OCI-LY1 (cell line): ENCODE results near the gene HOMER2.

Experiments used
- H2AFZ ChIP-seq: fragments of 200-600 bp; sonication (generic), shearing (Covaris generic); 2 replicates; pipeline ENCODE4 v1.6.0; 2014; ENCODE audit warnings: antibody characterized with exemption, mild to moderate bottlenecking, low read length
- H3F3A ChIP-seq: fragments of 200-600 bp; sonication (generic), shearing (Covaris generic); 2 replicates; pipeline ENCODE4 v1.6.0; 2014; ENCODE audit warnings: mild to moderate bottlenecking, antibody characterized with exemption, low read length, moderate library complexity; ENCODE audit not compliant: insufficient read depth
- H3K27ac ChIP-seq: fragments of 200-600 bp; sonication (generic); 2 replicates; pipeline ENCODE4 v1.5.1; 2014; ENCODE audit warnings: low read length, mixed run types, mild to moderate bottlenecking, low read depth; ENCODE audit not compliant: poor library complexity, severe bottlenecking
- H3K27me3 ChIP-seq: fragments of 200-600 bp; sonication (generic); 2 replicates; pipeline ENCODE4 v1.6.0; 2014; ENCODE audit warnings: antibody characterized with exemption, mild to moderate bottlenecking, low read length, moderate library complexity; ENCODE audit not compliant: insufficient read depth
- H3K36me3 ChIP-seq: fragments of 200-600 bp; sonication (generic); 2 replicates; pipeline ENCODE4 v1.6.1; 2014; ENCODE audit warnings: mild to moderate bottlenecking, antibody characterized with exemption, low read length, moderate library complexity, mixed read lengths; ENCODE audit not compliant: insufficient read depth
- H3K4me1 ChIP-seq: fragments of 200-600 bp; sonication (generic); 2 replicates; pipeline ENCODE4 v1.5.1; 2014; ENCODE audit warnings: mild to moderate bottlenecking, low read length, moderate library complexity; ENCODE audit not compliant: insufficient read depth, severe bottlenecking
- H3K4me2 ChIP-seq: fragments of 200-600 bp; sonication (generic), shearing (Covaris generic); 2 replicates; pipeline ENCODE4 v1.6.1; 2014; ENCODE audit warnings: low read length
- H3K4me3 ChIP-seq: fragments of 200-600 bp; sonication (generic); 2 replicates; pipeline ENCODE4 v1.5.1; 2014; ENCODE audit warnings: low read length, low read depth, mild to moderate bottlenecking, mixed read lengths; ENCODE audit not compliant: poor library complexity, severe bottlenecking
- H3K79me2 ChIP-seq: fragments of 200-600 bp; shearing (Covaris generic); 2 replicates; pipeline ENCODE4 v1.6.1; 2016; ENCODE audit warnings: mixed run types, low read length, mixed read lengths; ENCODE audit not compliant: insufficient read depth
- H3K9ac ChIP-seq: fragments of 200-600 bp; sonication (generic), shearing (Covaris generic); 2 replicates; pipeline ENCODE4 v1.6.1; 2014; ENCODE audit warnings: mild to moderate bottlenecking, low read length, mixed read lengths
- H3K9me2 ChIP-seq: fragments of 200-600 bp; sonication (generic), shearing (Covaris generic); 2 replicates; pipeline ENCODE4 v1.6.1; 2014; ENCODE audit warnings: low read depth, mild to moderate bottlenecking, low read length, mixed read lengths
- H3K9me3 ChIP-seq: fragments of 200-600 bp; shearing (Covaris generic); 2 replicates; pipeline ENCODE4 v1.6.1; 2014; ENCODE audit warnings: low read length, mixed read lengths
- H4K20me1 ChIP-seq: fragments of 200-600 bp; sonication (generic), shearing (Covaris generic); 2 replicates; pipeline ENCODE4 v1.6.0; 2016; ENCODE audit warnings: mild to moderate bottlenecking, low read length; ENCODE audit not compliant: insufficient read depth
- CTCF ChIP-seq: fragments of 200-600 bp; sonication (generic), shearing (Covaris generic); IDR thresholded peaks from 2 replicates; pipeline ENCODE4 v1.5.1; 2017; ENCODE audit warnings: mild to moderate bottlenecking, antibody characterized with exemption, low read length, moderate library complexity, mixed read lengths
- EZH2 ChIP-seq: fragments of 200-600 bp; sonication (generic), shearing (Covaris generic); IDR thresholded peaks from 2 replicates; pipeline ENCODE4 v1.8.0; 2017; ENCODE audit warnings: borderline replicate concordance, mixed run types, mild to moderate bottlenecking, antibody characterized with exemption, low read length, moderate library complexity, mixed read lengths

Gene HOMER2

GRCh38 chr15:82936966-82937711 is 15.4 kb downstream of the HOMER2 start:
- Histone ChIP-seq H3K4me2 (no peak overlapping the region), H3K9ac (no peak overlapping the region), H3K9me3 (no peaks in the 10 kb centered on the region), H2AFZ (no peak overlapping the region), H3K4me1 (no peaks in the 10 kb centered on the region), H3K4me3 (no peak overlapping the region), H3K9me2 (no peaks in the 10 kb centered on the region), H3K36me3 (no peaks in the 10 kb centered on the region), H3K27ac (no peak overlapping the region), H3K27me3 (no peaks in the 10 kb centered on the region), H4K20me1 (no peaks in the 10 kb centered on the region), H3F3A (no peaks in the 10 kb centered on the region), H3K79me2 (no peaks in the 10 kb centered on the region)
- TF ChIP-seq CTCF (no peak), EZH2 (no peak)

GRCh38 chr15:82935382-82935781 is 17.1 kb downstream of the HOMER2 start:
- Histone ChIP-seq H3K9me2 (no peaks in the 10 kb centered on the region), H3K79me2 (no peaks in the 10 kb centered on the region), H3K9ac (no peak overlapping the region), H2AFZ (no peak overlapping the region), H3K27me3 (no peaks in the 10 kb centered on the region), H3K4me2 (no peak overlapping the region), H3K4me1 (no peaks in the 10 kb centered on the region), H3F3A (no peaks in the 10 kb centered on the region), H3K4me3 (no peak overlapping the region), H3K27ac (no peak overlapping the region), H4K20me1 (no peaks in the 10 kb centered on the region), H3K36me3 (no peaks in the 10 kb centered on the region), H3K9me3 (no peaks in the 10 kb centered on the region)
- TF ChIP-seq EZH2 (no peak), CTCF (no peak)

DNA sequence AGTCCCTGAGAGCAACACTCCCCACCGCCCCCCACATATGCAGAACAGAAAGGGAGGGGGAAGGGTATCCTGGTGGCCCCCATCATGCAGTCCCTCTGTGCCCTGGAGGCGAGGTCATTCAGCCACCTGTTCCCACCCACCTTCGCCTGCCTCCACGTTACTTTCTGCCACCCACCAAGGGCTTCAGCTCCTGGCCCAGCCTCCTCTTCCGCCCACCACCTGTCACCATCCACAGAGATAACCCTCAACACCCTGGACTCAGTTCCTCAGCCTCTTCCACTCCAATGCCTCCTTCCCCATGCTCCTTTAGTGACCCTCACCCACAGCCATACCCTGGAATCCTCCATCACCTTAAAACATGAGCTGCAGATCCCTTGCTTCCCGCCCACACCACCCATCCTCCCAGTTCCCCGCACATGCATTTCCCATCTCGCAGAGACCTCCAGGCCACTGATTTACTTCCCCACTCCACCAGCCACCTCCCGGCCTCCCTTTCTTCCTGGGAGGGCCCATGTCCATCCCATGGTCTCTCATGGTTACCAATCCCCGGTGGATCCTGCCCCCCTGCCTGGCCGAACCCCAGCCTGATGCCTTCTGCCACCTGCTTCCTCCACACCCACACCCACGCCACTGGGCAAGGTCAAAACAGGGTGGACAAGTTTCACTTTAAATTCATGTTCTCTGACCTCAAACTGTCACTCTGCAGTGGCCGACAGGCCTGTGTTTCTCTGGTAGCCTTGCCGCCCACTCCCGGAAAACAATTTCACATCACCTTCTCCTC is 18.2 kb downstream of the HOMER2 start:
- no peak for TF ChIP-seq EZH2
- no peak for TF ChIP-seq CTCF
- no peaks in the 10 kb centered on the region for H3K9me3 ChIP-seq
- H3K4me2 ChIP-seq: no peak overlapping the region
- H3F3A ChIP-seq: no peaks in the 10 kb centered on the region
- no peaks in the 10 kb centered on the region for H3K27me3 ChIP-seq
- no peaks in the 10 kb centered on the region for H4K20me1 ChIP-seq
- H2AFZ ChIP-seq: no peak overlapping the region
- no peaks in the 10 kb centered on the region for H3K36me3 ChIP-seq
- no peak overlapping the region for H3K9ac ChIP-seq
- no peak overlapping the region for H3K27ac ChIP-seq
- H3K9me2 ChIP-seq: no peaks in the 10 kb centered on the region
- H3K4me3 ChIP-seq: no peak overlapping the region
- H3K4me1 ChIP-seq: no peaks in the 10 kb centered on the region
- no peaks in the 10 kb centered on the region for H3K79me2 ChIP-seq
